H1 (cell line): ENCODE measurements around the gene AHRR. TPM values are rescaled to one million over a fixed set of nuclear protein-coding genes. Genes with fewer than 3 reads are reported as not detected.

Source experiments
- CTCF ChIA-PET: fragments of 300-600 bp; sonication (Branson Sonifier 250); formaldehyde crosslinking; loops from one replicate; lab custom pipeline; 2021; ENCODE audit not compliant: partially characterized antibody; lab: Charles Lee
- POLR2A ChIA-PET: fragments of 300-600 bp; sonication (Branson Sonifier 250); formaldehyde crosslinking; loops from one replicate; lab custom pipeline; 2021; ENCODE audit warnings: inconsistent platforms; ENCODE audit not compliant: partially characterized antibody; lab: Charles Lee
- DNase-seq, 2 experiments: peaks; one replicate each; pipeline versions ENCODE4 v3.0.0 to v3.0.0-alpha.2; 2010 to 2022; ENCODE audit warnings: low spot score in 2 of 2, low read depth in 1 of 2, mixed read lengths in 1 of 2
- FAIRE-seq: peaks from 2 replicates; lab custom pipeline; 2011; peaks lifted over from hg19 to GRCh38; lab: Jason Lieb, UNC
- H2AFZ ChIP-seq: 2 replicates; pipeline ENCODE4 v1.8.1; 2012; ENCODE audit warnings: low read length, inconsistent platforms
- H2AK5ac ChIP-seq: 2 replicates; pipeline ENCODE4 v1.6.1; 2013; ENCODE audit warnings: low read depth, low read length
- H2BK120ac ChIP-seq: replicated peaks from 2 replicates; pipeline ENCODE3; 2013; ENCODE audit warnings: low read depth, low read length, inconsistent platforms
- H2BK12ac ChIP-seq: 2 replicates; pipeline ENCODE4 v1.6.1; 2013; ENCODE audit warnings: low read depth, low read length
- H2BK15ac ChIP-seq: 2 replicates; pipeline ENCODE4 v1.6.1; 2013; ENCODE audit warnings: low read length
- H2BK20ac ChIP-seq: 2 replicates; pipeline ENCODE4 v1.6.1; 2013; ENCODE audit warnings: low read length
- H2BK5ac ChIP-seq: 2 replicates; pipeline ENCODE4 v1.6.1; 2013; ENCODE audit warnings: low read depth, low read length
- H3K14ac ChIP-seq: 2 replicates; pipeline ENCODE4 v1.6.1; 2013; ENCODE audit warnings: inconsistent platforms; ENCODE audit not compliant: insufficient read length
- H3K18ac ChIP-seq: 2 replicates; pipeline ENCODE4 v1.6.1; 2013; ENCODE audit warnings: low read length; ENCODE audit errors: extremely low read depth
- H3K23ac ChIP-seq: 2 replicates; pipeline ENCODE4 v1.6.1; 2013; ENCODE audit warnings: inconsistent platforms; ENCODE audit not compliant: insufficient read length
- H3K23me2 ChIP-seq: 2 replicates; pipeline ENCODE4 v1.6.1; 2013; ENCODE audit warnings: low read depth, low read length
- H3K27ac ChIP-seq: 2 replicates; pipeline ENCODE4 v1.6.1; 2011; ENCODE audit warnings: low read depth, low read length, inconsistent platforms
- H3K27me3 ChIP-seq, 4 experiments: replicated peaks in 1 of 4; 1 replicate in 1 of 4; 2 replicates in 3 of 4; pipeline versions ENCODE4 v1.6.1 to v1.8.1; 2011 to 2013; ENCODE audit warnings: low read length in 3 of 4, mild to moderate bottlenecking in 3 of 4, inconsistent platforms in 2 of 4, mixed read lengths in 2 of 4, moderate library complexity in 1 of 4; ENCODE audit not compliant: control insufficient read depth in 3 of 4, insufficient read depth in 3 of 4; ENCODE audit errors: extremely low read depth in 1 of 4
- H3K36me3 ChIP-seq, 4 experiments: 2 replicates each; pipeline versions ENCODE4 v1.6.1 to v1.8.1; 2011 to 2013; ENCODE audit warnings: mild to moderate bottlenecking in 4 of 4, low read length in 3 of 4, moderate library complexity in 2 of 4, control low read depth in 1 of 4, inconsistent platforms in 1 of 4; ENCODE audit not compliant: insufficient read depth in 4 of 4, control insufficient read depth in 2 of 4
- H3K4ac ChIP-seq: replicated peaks from 2 replicates; pipeline ENCODE3; 2013; ENCODE audit warnings: low read length, low read depth, mixed read lengths, inconsistent platforms; ENCODE audit not compliant: insufficient read length
- H3K4me1 ChIP-seq, 4 experiments: replicated peaks in 1 of 4; 1 replicate in 1 of 4; 2 replicates in 3 of 4; pipeline versions ENCODE4 v1.6.1 to v1.8.1; 2011 to 2013; ENCODE audit warnings: low read length in 3 of 4, inconsistent platforms in 2 of 4, mixed read lengths in 1 of 4; ENCODE audit not compliant: insufficient read depth in 4 of 4, control insufficient read depth in 3 of 4
- H3K4me2 ChIP-seq, 2 experiments: 2 replicates each; pipeline versions ENCODE4 v1.6.1 to v1.8.1; 2011 to 2013; ENCODE audit warnings: low read depth in 2 of 2, low read length in 2 of 2, control low read depth in 1 of 2, inconsistent platforms in 1 of 2, mild to moderate bottlenecking in 1 of 2; ENCODE audit not compliant: insufficient read depth in 1 of 2
- H3K4me3 ChIP-seq, 4 experiments: fragments of 200-600, 300-600 bp in 1 of 4; sonication (generic), shearing (Covaris generic), sonication (Bioruptor Twin) in 1 of 4; 2 replicates each; pipeline versions ENCODE4 v1.5.1 to v1.8.1; 2011 to 2016; ENCODE audit warnings: low read length in 4 of 4, low read depth in 3 of 4, control low read depth in 2 of 4, inconsistent platforms in 2 of 4, mild to moderate bottlenecking in 2 of 4, mixed read lengths in 1 of 4, moderate library complexity in 1 of 4; ENCODE audit not compliant: insufficient read depth in 2 of 4; ENCODE audit errors: extremely low read depth in 1 of 4
- H3K56ac ChIP-seq: replicated peaks from 2 replicates; pipeline ENCODE3; 2013; ENCODE audit warnings: low read depth, mild to moderate bottlenecking, mixed read lengths, low read length, inconsistent platforms; ENCODE audit not compliant: insufficient read length
- H3K79me1 ChIP-seq: 2 replicates; pipeline ENCODE4 v1.6.1; 2013; ENCODE audit warnings: low read depth, low read length, control low read depth
- H3K79me2 ChIP-seq, 2 experiments: 2 replicates each; pipeline versions ENCODE4 v1.6.1 to v1.8.1; 2012 to 2013; ENCODE audit warnings: low read length in 2 of 2, mild to moderate bottlenecking in 2 of 2, inconsistent platforms in 1 of 2; ENCODE audit not compliant: insufficient read depth in 2 of 2, control insufficient read depth in 1 of 2
- H3K9ac ChIP-seq, 4 experiments: replicated peaks in 1 of 4; 1 replicate in 1 of 4; 2 replicates in 3 of 4; pipeline versions ENCODE4 v1.6.1 to v1.8.1; 2011 to 2013; ENCODE audit warnings: low read depth in 3 of 4, low read length in 3 of 4, control low read depth in 2 of 4, mild to moderate bottlenecking in 2 of 4, moderate library complexity in 2 of 4, inconsistent platforms in 1 of 4; ENCODE audit errors: extremely low read depth in 1 of 4
- H3K9me3 ChIP-seq, 2 experiments: 2 replicates each; pipeline versions ENCODE4 v1.6.1 to v1.8.1; 2012 to 2013; ENCODE audit warnings: mild to moderate bottlenecking in 2 of 2, moderate library complexity in 2 of 2, control low read depth in 1 of 2, inconsistent platforms in 1 of 2, low read depth in 1 of 2, low read length in 1 of 2, mixed read lengths in 1 of 2; ENCODE audit not compliant: insufficient read depth in 2 of 2
- H4K20me1 ChIP-seq, 2 experiments: replicated peaks in 1 of 2; 2 replicates each; pipeline versions ENCODE3 to v1.8.1; 2011 to 2013; ENCODE audit warnings: inconsistent platforms in 2 of 2, low read length in 2 of 2, mild to moderate bottlenecking in 1 of 2; ENCODE audit not compliant: insufficient read depth in 2 of 2, control insufficient read depth in 1 of 2
- H4K5ac ChIP-seq: 2 replicates; pipeline ENCODE4 v1.6.1; 2013; ENCODE audit warnings: low read length, low read depth, mixed read lengths, inconsistent platforms; ENCODE audit not compliant: insufficient read length
- H4K8ac ChIP-seq: 2 replicates; pipeline ENCODE4 v1.8.0; 2013; ENCODE audit warnings: mild to moderate bottlenecking, moderate library complexity, low read length, inconsistent platforms; ENCODE audit not compliant: insufficient read depth; ENCODE audit errors: extremely low read depth
- H4K91ac ChIP-seq: replicated peaks from 2 replicates; pipeline ENCODE3; 2013; ENCODE audit warnings: low read length, mixed read lengths, inconsistent platforms; ENCODE audit not compliant: insufficient read length
- KDM1A ChIP-seq: fragments of 200-600, 300-600 bp; sonication (generic); IDR thresholded peaks from 2 replicates; pipeline ENCODE4 v1.7.1; 2016; ENCODE audit warnings: mild to moderate bottlenecking, low read length, borderline replicate concordance
- WGBS, 2 experiments: shearing (Covaris generic) in 1 of 2; methylation state at CpG; one replicate each; pipeline versions ENCODE4 v1.1.6 to v1.1.7; 2013 to 2015; ENCODE audit warnings: low lambda C conversion rate in 2 of 2, mixed read lengths in 2 of 2, inconsistent platforms in 1 of 2, low coverage in 1 of 2, missing lambda C conversion rate in 1 of 2; ENCODE audit not compliant: insufficient replicate concordance in 2 of 2, insufficient coverage in 1 of 2, insufficient read length in 1 of 2; ENCODE audit errors: extremely low coverage in 1 of 2, missing lambda C conversion rate in 1 of 2; 5-methylcytosine and 5-hydroxymethylcytosine counted together
- polyA plus RNA-seq, 7 experiments: library from polyadenylated mRNA; depleted of rRNA in 3 of 7; stranded (reverse) in 5 of 7; unstranded in 2 of 7; fragments of >200 nt in 5 of 7; fragments of 200-250 nt in 2 of 7; gene quantifications; 1 replicate in 5 of 7; 2 replicates in 1 of 7; 4 replicates in 1 of 7; pipeline versions ENCODE4 v1.2.1 to v1.2.3, GENCODE V29; 2011 to 2013; ENCODE audit warnings: missing spikeins in 2 of 7, mixed read lengths in 2 of 7
- total RNA-seq: library from RNA; stranded (reverse); fragmentation: NEBNext Ultra II Directional; extraction: Animal tissue kit (Norgen Biotek cat#: 25700); gene quantifications from 2 replicates; pipeline ENCODE4 v1.2.1, GENCODE V29; 2021
- TF ChIP-seq, protein P1 (sequence below), 3 experiments: IDR thresholded peaks; 1 replicate in 2 of 3; 2 replicates in 1 of 3; pipeline versions ENCODE4 v1.5.1 to v1.6.1; 2011; ENCODE audit warnings: low read length in 3 of 3, mild to moderate bottlenecking in 3 of 3, inconsistent platforms in 2 of 3, low read depth in 1 of 3, moderate library complexity in 1 of 3; ENCODE audit not compliant: insufficient read depth in 1 of 3; ENCODE audit errors: control extremely low read depth in 1 of 3

Gene AHRR
- total and polyA plus RNA-seq, 2 of the 8 experiments (the other 6 are each of a cell fraction or from before 2014, with no cell fraction given) = 0.41 to 0.80 TPM

DNA sequence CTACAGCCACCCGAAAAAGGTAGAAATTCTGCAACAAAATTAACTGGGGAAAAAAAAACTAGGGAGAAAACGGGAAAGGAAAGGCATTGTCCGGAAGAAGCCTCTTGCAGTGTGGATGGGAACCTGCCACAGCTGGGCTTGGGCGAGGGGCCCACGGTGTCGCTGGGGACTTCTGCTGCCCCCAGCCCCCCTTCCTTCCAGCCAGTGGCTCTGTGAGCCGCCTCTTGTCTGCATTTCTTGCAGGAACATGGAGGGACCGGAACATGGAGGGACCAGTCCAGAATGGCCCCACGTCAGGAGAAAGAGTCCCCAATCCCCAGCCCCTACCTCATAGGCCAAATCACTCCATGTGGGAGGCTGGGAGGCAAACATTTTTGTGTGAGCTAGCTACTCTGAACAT, 84.5 kb downstream of the AHRR start:
- Histone ChIP-seq H3K4ac (no peak overlapping the region), H3K23ac (no peak overlapping the region), H2BK5ac (no peak overlapping the region), H3K56ac (no peak overlapping the region), H3K79me1 (no peaks in the 10 kb centered on the region), H2AK5ac (no peak overlapping the region), H2BK15ac (no peak overlapping the region), H3K4me1 (no peaks in the 10 kb centered on the region; a peak in 1 of 7 replicates), H4K5ac (no peak overlapping the region), H3K27me3 (peaks cover 0 to 1% (median 0%) of the 10 kb centered on the region in 4 experiments; a peak in 2 of 7 replicates), H2BK12ac (no peak overlapping the region), H3K14ac (no peak overlapping the region), H4K20me1 (no peaks in the 10 kb centered on the region), H3K18ac (no peak overlapping the region), H4K91ac (no peak overlapping the region), H3K4me2 (no peak overlapping the region), H2BK120ac (no peak overlapping the region), H3K27ac (no peak overlapping the region), H3K36me3 (no peaks in the 10 kb centered on the region), H3K9me3 (no peaks in the 10 kb centered on the region), H3K9ac (no peak overlapping the region), H3K4me3 (no peak overlapping the region), H3K23me2 (no peaks in the 10 kb centered on the region), H4K8ac (no peak overlapping the region), H2BK20ac (no peak overlapping the region), H2AFZ (no peak overlapping the region), H3K79me2 (no peaks in the 10 kb centered on the region)
- TF ChIP-seq, protein P1, sequence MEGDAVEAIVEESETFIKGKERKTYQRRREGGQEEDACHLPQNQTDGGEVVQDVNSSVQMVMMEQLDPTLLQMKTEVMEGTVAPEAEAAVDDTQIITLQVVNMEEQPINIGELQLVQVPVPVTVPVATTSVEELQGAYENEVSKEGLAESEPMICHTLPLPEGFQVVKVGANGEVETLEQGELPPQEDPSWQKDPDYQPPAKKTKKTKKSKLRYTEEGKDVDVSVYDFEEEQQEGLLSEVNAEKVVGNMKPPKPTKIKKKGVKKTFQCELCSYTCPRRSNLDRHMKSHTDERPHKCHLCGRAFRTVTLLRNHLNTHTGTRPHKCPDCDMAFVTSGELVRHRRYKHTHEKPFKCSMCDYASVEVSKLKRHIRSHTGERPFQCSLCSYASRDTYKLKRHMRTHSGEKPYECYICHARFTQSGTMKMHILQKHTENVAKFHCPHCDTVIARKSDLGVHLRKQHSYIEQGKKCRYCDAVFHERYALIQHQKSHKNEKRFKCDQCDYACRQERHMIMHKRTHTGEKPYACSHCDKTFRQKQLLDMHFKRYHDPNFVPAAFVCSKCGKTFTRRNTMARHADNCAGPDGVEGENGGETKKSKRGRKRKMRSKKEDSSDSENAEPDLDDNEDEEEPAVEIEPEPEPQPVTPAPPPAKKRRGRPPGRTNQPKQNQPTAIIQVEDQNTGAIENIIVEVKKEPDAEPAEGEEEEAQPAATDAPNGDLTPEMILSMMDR (IDR thresholded peaks at IDR 0.05; ENCODE audit: control extremely low read depth in 1 of 3, insufficient read depth in 1 of 3, low read depth in 1 of 3, low read length in 3 of 3) = no peak
- TF ChIP-seq KDM1A = no peak
- no peak for FAIRE-seq
- DNase-seq = no peak
- ChIA-PET POLR2A (interaction anchor here (0.7 kb wide), 1 partner anchor 65 kb away, joined by 3 read pairs; no protein-coding TSS in a partner anchor), CTCF (interaction anchor here (1.1 kb wide), 1 partner anchor 71 kb away, joined by 3 read pairs; no protein-coding TSS in a partner anchor)
- WGBS, 2 experiments = 87% methylated on average over 6 of the region's 9 CpGs; no CpG with 5 or more reads in 1 of the 2 experiments
